Activated CD4-positive, CD25-positive, alpha-beta regulatory T cell treated with anti-CD3 and anti-CD28 coated beads, Interleukin-2, amount 50 U/mL, for 24 hours (primary cell): Measurements from ENCODE around the gene ZNF831.

Experiments
- ATAC-seq, 2 donors: fragments of 150-1000 bp; cut with Tn5 transposase; one replicate each; pipeline ENCODE4 v1.10.0; 2021; ENCODE audit warnings: mild to moderate bottlenecking in 1 of 2, moderate library complexity in 1 of 2

The ZNF831 gene

DNA sequence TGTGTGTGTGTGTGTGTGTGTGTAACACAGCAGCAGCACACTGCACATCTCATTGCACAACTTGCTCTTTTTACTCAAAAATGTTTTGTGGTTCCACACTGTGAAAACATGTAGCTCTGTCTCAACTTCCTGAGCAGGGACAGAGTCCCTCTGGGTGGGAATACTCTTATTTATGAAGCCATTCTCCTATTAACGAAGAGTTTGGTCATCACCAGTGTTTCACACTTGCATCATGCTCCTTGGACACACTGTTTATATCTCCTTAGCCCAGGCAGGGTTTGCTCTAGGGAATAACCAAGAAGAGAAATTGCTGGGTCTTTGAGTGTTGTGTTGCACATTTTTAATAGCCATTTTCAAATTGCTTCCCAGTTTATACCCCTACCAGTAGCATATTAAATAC is 53.6 kb downstream of the ZNF831 start:
- no peak for ATAC-seq

DNA sequence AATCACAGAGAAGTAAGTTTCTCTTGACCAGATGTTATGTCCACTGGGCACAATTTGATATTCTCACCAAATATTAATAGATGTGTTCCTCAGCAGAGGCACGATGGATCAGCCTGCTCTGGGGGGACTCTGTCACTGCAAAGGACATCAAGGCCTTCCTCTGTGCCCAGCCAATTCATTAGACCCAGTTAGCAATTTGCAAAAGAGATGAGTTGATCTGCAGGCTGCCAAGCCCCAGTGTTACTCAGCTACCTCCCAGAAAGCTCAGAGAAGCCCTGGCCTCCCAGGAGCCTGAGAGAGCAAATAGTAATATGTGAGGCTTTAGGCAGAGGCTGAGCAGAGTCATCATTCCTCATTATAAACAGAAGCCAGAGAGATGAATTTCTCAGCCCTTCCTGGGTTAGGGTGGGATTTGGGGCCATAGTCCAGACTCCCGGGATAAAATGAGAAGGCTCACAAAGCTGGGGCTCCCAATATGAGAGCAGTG is 54.2 kb downstream of the ZNF831 start:
- ATAC-seq = no peak

DNA sequence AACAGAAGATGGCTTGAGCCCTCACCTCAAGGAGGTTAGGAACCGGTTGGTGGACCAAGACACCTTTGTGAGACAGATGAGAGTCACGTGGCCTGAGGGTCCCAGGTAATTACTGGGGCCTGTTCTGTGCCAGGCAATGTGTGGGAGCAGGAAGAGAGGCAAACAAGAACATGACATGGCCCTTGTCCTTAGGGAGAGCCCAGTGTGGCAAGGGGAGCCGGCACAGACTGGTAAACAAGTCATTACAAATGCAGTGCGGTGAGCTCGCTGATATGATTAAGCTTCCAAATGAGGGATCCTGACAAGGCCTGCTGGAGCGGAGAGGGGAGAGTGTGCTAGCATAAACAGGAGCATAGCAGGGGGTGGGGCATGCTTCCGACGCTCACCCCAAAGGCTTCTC is 55.6 kb downstream of the ZNF831 start:
- ATAC-seq = no peak

DNA sequence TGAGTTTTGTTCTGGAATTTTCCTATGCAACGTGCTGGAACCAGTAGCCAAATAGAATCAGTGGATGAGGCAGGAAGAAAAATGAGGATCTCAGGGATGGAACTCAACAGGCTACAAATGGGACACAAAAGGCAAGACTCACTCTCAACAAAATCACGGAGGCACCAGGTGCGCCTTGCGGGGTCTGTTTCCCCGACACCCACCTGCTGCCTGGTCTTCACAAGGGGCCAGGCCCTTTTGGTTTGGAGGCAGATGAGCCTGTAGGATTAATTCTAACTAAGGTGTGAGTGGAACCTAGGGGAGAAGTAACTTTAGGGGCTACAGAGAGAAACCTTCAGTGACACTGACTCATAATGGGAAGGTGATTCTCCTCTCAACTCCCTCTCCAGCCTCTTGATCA is 56.5 kb downstream of the ZNF831 start:
- no peak for ATAC-seq

DNA sequence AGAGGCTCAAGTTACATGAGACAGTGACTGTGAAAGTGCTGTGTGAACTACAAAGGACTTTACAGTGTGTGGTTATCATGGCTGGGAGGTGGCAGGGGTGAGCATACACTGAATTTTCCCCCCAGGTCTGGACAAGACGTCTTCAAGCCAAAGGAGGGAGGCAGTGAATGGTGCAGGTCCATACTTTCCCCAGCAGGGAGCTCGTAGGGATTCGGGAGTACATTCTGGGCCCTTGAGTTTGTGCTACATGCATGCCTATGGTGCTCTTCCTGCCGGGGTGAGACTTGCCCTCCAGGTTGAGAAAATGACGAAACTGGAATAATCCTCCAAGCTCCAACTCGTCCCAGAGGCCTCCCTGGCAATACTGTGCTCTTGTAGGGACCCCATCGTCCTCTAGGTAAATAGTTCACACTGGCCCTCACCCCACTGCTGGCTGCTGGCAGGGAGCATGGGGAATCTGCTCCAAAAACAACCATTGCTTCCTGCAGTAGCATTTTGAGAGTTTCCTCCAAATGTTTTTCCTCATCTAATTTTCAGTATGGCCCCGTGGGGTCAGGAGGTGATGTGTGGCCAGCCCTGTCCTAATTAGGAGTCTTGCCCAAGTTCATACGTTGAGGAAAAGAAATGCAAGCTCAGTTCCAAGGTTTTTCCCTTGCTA is 57.6 kb downstream of the ZNF831 start:
- no peak for ATAC-seq

DNA sequence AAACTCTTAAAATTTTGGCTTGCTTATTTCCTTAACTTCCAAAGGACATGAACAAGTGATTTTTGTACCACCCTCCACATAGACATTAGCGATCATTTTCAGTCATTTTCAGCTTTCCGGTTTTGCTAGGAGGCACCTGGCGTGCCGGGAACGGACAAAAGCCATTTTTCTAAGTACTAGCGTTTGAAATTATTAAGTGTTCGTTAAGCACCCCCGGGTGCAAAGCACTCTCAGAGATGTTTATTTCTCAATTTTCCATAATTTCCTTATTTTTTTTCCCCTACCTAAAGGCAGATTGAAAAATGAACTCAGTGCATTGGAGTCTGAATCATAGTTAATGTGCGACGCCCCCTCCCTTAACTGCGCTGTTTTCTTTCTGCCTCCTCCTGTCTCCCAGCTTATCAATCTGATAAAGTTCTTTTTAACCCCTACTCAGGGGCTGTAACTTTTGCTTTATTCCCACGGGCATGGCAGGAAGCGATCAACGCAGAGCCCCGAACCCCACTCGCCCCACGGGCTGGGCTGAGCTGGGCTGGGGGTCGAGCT is 58.2 kb downstream of the ZNF831 start:
- peak in 1 of 2 donors; percentile 4 for ATAC-seq

DNA sequence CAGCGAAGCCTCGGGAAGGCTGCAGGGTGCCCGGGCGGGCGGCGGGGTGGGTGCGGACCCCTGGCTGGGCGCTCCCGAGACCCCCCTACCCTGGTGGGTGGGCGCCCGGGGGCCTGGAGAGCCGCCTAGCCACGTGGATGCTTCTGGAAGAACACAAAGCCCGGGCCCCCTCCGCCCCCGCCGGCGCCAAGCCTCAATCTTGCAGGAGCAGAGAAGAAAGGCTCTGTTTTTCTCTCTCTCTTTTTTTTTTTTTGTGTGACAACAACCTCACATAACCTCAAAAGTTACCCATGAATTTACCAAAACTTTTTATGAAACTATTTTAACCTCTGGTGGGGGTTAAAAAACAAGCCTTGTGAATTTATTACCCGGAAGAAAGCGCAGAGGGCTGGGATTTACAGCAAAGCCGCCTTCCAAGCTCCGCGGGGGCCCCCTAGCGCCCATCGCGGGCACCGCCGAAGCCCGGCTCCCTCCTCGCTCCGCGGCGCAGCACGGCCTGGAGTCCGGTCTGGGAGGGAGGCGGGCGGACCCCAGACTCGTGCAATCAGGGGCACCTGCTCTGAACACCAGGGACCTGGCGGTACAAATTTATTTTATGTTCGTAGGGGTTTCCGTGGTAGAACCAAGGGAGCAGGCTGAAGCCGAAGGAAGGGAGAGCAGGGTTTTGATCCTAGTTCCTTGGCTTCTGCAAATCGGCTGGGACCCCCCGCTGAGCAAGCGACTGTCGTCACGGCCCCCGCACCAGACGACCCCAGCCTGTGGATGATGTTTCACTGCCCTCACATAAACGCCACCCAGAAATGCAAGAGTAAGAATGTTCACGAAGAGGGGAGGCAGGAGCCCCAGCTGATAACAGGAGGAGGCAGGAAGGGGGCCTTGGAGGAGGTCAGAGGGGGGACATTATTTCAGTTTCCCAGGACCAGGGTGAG is 58.9 kb downstream of the ZNF831 start:
- ATAC-seq = peak; percentile 95 to 96

DNA sequence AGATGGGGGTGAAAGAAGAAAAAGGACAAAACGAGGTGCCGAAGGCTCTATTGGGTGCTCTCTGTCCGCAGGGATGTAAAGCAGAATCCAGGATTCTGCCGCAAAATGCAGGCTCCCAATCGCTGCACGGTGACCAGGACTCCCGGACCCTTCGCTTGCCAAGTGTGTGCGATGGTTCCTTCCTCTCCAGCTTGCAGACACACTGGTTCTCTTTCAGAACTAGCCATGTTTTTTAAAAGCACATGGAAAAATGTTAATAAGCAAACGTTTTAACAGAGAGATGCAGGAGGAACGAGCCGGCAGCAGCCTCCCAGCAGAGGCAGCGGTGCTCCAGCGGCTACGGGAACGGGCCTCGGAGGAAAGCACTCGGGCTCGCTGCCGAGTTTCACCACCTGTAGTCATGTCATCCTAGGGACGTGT is 59.6 kb downstream of the ZNF831 start:
- no peak for ATAC-seq

DNA sequence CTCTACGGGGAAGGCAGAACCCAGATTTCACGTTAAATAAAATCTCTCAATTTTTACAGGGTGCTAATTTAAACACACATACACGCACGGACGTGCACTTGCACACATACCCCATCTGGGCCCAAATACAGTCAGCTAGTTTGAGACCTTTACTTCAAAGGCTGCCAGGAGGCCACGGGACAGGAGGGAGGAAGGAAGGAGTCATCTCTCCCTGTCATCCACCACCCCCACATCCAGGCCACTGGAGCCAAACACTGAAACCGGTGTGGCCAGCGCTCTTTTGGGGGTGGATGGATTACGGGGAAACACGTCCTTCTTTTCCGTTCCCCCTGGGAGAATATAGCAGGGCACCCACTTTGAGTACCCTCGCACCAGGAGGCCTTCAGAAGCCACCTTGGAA is 60.1 kb downstream of the ZNF831 start:
- ATAC-seq = no peak

DNA sequence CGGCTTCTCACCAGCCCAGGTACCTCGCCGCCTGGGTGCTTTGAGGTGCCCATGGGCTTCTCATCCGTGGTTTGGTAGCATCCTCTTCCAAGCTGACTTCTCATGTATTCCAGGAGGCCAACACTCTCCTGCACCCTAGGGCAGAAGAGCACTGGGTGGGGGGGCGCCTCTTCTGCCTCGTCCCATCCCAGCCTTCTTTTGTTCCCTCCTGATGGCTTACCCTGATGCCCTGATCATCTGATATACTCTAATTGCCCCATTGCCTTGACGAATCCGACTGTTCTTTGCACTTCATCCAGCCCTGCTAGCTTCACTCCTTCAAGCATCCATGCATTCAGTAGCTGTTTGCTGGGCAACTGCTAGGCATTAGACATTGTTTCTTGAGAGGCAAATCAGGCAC is 60.6 kb downstream of the ZNF831 start:
- no peak for ATAC-seq

DNA sequence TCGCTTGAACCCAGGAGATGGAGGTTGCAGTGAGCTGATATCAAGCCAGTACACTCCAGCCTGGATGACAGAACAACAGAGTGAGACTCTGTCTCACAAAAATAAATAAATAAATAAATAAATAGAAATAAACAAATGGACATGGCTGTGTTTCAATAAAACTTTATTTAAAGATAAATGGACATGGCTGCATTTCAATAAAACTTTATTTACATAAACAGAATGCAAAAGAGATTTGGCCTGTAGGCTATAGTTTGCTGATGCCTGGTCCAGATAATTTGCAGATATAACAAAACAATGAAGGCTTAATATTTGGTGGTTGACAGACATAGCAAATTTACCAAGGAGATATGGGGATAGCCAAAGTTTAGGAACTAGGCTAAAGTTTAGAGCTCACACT is 66.8 kb downstream of the ZNF831 start:
- no peak for ATAC-seq

DNA sequence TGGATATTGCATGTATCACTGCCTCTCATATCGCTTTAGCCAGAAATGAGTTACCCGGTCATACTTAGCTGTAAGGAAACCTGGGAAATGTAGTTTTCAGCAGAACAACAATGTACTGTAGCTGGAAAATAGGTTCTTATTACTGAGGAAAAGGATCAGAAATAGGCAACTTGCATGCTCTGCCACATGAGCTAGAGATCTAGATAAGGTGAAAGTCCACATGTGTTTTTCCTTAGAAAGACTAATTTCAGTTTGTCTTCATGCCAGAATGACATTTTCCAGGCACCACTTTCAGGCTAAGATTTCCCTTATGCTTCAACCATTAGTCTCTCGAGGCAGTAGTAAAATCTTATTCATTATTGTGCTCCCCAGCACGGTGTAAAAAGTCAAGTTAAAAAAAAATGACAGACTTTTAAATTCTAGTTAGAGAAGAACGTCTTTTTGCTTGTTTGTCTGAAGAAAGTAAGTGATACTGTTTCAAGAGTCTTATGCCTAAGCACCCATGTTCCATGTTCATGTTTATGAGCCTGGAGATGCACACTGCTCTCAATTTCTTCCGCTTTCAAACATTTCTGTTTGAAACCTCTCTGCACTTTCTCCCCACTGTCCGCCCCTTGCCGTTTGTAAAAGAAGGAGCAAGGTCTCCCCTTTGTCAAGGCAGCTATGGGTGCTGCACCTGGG is 67.6 kb downstream of the ZNF831 start:
- ATAC-seq = no peak

DNA sequence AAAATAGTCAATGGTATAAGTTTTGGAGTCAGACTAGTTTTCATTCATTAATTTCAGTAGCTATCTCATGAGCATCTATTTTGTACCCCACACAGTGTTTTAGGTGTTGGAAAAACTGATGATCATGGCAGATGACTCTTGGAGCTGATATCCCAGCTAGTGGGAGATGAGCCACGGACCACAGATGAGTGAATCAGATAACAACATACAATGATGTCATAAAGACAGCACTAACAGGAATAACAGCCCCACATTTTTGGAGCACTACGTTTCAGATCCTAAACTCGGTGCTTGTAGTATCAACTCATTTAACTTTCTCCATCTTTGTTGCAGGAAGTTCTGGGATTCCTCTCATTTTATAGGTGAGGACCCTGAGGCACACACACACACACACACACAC is 69.0 kb downstream of the ZNF831 start:
- no peak for ATAC-seq

DNA sequence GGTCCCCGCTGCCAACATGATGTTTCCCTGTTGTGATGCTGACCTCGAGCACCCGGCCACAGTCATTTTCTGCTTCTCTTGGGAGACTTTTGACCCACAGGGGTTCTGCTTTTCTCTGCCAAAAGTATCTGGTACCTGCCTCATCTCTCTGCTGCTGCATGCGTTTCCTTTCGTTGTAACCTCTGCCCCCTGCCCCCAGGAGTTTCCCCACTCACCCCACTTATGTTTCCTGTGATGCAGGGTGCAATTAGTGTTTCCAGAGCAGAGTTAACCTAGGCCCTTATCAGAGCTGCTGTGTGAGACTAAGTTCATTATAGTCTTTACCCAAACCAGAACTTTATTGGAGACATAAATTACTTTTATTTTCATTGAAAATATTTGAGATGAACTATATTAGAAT is 71.6 kb downstream of the ZNF831 start:
- peak in 1 of 2 donors; percentile 33 for ATAC-seq

DNA sequence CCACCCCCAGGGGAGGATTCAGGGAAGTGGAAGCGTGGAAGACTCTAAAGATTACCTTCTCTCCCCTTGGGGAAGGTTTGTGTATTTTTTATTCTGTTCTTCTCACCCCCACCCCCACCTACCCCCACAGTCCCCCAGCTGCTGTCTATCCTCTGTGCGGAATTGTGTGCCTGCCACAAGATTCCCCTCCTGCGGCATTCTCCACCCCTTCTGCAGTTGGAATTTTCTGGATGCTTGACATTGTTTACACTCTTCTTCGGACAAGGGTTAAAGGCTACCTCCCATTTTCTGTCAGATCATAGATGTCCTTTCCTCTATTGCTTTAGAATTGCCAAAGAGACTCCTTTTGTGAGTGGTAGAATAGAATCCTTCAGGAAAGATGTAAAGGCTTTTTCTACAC is 76.4 kb downstream of the ZNF831 start:
- no peak for ATAC-seq

DNA sequence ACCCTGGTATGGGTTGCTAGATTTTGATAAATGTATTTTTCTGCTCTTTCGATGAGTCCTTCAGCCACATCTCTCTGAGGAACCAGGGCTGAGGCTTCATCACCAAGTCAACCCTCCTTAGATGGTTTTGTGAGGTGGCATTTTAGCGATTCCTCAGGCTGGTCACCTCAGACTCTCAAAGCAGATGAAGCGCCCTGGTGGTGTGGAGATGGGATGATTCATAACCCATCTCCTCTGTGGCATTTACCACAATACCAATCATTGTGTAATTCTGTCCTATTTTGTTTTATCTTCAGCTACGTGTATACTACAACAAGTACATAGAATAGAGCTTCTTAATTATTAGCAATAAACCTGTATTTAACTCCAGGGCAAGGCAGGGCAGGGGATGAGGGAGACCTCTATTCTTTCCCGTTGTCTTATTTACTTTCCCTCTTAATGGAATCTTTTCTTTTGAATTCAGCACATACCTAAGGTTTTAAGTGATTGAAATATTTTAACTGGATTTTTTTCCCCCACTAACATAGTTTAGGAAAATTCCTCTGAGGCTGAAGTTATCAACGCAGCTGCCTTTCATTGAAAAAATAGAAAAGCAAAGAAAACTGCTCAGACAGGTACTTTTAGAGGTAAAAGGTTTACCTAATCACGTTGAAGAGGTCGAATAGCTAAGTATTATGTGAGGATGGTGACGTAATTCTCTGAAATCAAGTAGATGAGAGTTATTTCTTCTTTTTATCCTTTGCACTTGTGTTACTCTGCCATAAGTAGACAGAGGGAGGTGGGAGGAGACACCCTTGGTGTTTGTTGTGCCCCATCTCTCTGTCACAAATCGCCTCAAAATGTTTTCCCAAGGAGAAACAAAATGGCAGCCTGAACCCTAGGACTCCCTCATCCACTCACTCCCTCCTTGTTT is 79.3 kb downstream of the ZNF831 start:
- ATAC-seq = peak; percentile 87 to 95

DNA sequence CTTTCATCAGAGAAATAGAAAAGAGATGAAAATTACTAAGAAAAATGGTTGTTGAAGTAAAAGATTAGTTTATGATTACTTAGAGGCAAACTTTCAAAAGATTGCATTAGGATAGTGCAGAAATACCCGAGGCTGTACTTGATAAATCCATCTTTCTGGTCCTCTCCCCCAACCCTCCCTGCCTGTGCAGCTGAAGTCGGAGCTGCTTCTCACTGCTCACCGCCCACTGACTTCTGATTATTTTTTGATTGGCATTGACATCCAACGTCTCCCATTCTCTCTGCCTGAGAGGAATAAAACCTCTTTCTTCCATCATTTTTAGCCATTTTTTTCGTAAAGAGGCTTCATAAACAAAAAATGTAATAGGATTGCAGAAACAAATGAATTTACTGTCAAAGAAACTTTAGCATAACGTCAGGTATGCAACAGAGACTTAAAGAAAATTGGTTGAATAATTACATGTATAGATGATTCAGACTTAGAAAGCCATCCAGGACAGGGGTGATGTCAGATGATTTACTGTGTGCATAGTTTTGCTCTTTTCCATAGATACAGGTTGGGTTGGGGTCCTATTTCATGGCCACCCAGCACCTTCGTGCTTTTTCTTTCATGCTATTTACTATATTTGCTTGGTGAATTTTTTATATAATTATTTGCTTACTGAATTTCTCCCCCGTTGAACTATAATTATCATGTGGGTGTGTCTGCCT is 83.2 kb downstream of the ZNF831 start:
- no peak for ATAC-seq

DNA sequence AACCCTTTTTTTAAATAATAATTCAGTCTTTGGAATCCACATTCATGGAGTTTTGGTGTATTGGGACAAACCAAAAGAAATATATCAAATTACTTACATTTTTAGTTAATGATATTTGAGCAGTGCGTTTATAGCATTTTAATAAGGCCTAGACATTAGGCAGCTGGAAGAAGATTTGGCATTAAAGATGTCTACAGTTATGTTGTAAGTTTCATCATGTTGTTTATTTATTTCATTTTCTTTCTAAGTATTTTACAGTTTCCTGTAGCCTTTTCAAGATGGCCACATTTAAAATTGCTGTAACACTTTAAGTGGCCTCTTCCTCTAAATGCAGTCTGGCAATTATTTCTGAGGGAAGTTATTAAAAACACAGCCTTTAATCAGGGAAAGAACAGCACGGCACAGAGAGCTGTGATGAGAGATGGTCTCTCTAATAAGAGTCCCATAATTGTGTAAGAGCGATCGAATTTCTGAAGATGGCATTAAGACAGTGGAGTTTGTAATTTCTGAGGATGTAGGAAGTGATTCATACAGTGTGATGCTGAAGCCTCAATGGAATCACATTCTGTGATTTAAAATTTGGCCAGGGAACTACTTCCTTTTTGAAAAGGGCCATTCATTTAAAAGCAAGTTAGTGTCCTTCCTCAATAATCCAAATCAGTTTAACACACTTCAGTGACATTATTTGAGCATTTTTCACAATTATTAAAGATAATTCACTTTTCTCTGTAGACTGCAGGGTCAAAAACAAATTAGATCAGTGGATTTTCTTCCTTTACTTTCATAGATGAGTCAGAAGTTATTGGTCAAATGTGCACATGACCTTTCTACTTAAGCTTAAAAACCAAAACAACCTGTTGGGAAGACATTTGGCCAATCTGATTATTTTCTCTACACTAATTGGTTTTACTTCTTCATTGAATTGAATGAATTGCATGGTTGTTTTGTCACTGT is 84.4 kb downstream of the ZNF831 start:
- no peak for ATAC-seq

DNA sequence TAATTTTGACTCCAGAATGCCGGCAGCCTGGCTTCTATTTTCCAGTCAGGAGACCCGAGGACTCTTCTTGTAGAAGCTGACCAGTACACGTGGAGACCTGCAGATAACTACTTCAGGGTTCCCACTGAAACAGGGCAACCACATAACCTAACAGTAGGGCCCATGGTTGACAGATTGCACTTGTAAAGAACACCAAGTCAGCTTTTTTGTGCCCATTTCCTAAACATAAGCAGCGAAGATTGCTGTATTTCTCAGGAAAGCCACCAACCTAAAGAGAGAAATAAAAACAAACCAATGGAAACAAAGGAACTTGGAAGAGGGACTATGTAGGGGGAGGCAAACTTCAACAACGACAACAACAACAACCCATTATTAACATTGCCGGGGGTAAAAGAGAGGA is 86.7 kb downstream of the ZNF831 start:
- no peak for ATAC-seq

DNA sequence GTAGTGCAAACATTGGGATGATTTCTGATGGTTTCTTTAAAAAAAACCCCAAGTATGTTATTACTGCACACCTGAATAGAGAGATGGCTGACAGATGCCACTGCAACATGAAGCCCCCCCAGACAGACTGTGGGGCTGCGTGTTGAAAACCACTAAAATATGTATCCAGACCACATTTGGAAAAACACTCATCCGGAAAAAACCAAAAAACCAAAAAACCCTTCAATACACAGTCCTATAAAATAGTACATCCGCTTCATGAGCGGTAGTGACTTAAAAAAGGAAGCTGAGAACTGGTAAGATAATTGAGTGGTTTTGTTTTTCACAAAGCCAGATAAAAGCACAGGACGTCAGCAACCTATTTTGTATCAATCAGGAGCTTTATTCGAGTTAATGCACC is 89.7 kb downstream of the ZNF831 start:
- ATAC-seq = peak; percentile 33
